GM12872 (cell line): ENCODE results near the gene CCDC175.

ENCODE experiments used
- CTCF ChIP-seq: IDR thresholded peaks from 3 replicates; pipeline ENCODE4 v1.5.1; 2011; ENCODE audit warnings: low read depth, mild to moderate bottlenecking, low read length, moderate library complexity; ENCODE audit not compliant: insufficient read depth

Gene CCDC175

GRCh38 chr14:59576332-59577294 lies at the start of gene CCDC175:
Gene CCDC175, minus strand, starts transcription at chr14:59576812. Its CDS starts 37 bp downstream, at chr14:59576775.
- peak; percentile 89 for TF ChIP-seq CTCF

GRCh38 chr14:59622631-59623030 lies 46.0 kb upstream of the CCDC175 start:
- TF ChIP-seq CTCF: no peak

GRCh38 chr14:59619061-59619460 lies 42.4 kb upstream of the CCDC175 start:
- no peak for TF ChIP-seq CTCF

GRCh38 chr14:59601056-59601455 lies 24.4 kb upstream of the CCDC175 start:
- TF ChIP-seq CTCF: no peak

GRCh38 chr14:59600211-59600945 lies 23.8 kb upstream of the CCDC175 start:
- TF ChIP-seq CTCF: no peak

GRCh38 chr14:59595071-59595470 lies 18.5 kb upstream of the CCDC175 start:
- TF ChIP-seq CTCF: no peak

GRCh38 chr14:59591641-59592370 lies 15.2 kb upstream of the CCDC175 start:
- no peak for TF ChIP-seq CTCF
